Measurements from ENCODE around the gene DFFA.

GRCh38 chr1:10429868-10430215 is 42.5 kb downstream of the DFFA start:
- TF ChIP-seq CTCF (conservative IDR thresholded peaks at IDR 0.05 in 1 of 2, IDR thresholded peaks at IDR 0.05 in 1 of 2; ENCODE audit: low read depth in 1 of 2, low read length in 2 of 2) (no peak), EZH2 (IDR thresholded peaks at IDR 0.05; ENCODE audit: low read length, missing control alignments) (no peak)
